Upper lobe of left lung (tissue), 4 donors: ENCODE data around the gene HACD1.

ENCODE experiments used
- CTCF ChIP-seq, 6 experiments: fragments of 450-650 bp in 4 of 6; fragments of 200-600 bp in 2 of 6; sonication (generic) in 2 of 6; IDR thresholded peaks; one replicate each; pipeline ENCODE4 v1.5.1; 2016 to 2019; ENCODE audit warnings: antibody characterized with exemption in 6 of 6
- POLR2A ChIP-seq, 4 donors: fragments of 450-650 bp; IDR thresholded peaks; one replicate each; pipeline ENCODE4 v1.5.1; 2016 to 2017; ENCODE audit warnings: antibody characterized with exemption in 4 of 4, mild to moderate bottlenecking in 2 of 4

GRCh38 chr10:17655009-17655408, 37.8 kb upstream of the HACD1 start:
- TF ChIP-seq CTCF (IDR thresholded peaks at IDR 0.05) (no peak), POLR2A (IDR thresholded peaks at IDR 0.05) (no peak)
